Ishikawa (cell line): Measurements from ENCODE around the gene PARD3.

Experiments used
- CEBPB ChIP-seq: IDR thresholded peaks from 2 replicates; pipeline ENCODE4 v1.6.1; 2012
- CREB1 ChIP-seq: IDR thresholded peaks from 2 replicates; pipeline ENCODE4 v1.6.1; 2012; ENCODE audit warnings: low read depth
- EGR1 ChIP-seq: IDR thresholded peaks from 2 replicates; pipeline ENCODE4 v1.6.1; 2012
- EP300 ChIP-seq: IDR thresholded peaks from 2 replicates; pipeline ENCODE4 v1.6.1; 2012; ENCODE audit warnings: borderline replicate concordance
- NFIC ChIP-seq: IDR thresholded peaks from 2 replicates; pipeline ENCODE4 v1.6.1; 2012
- RAD21 ChIP-seq: IDR thresholded peaks from 2 replicates; pipeline ENCODE4 v1.6.1; 2012; ENCODE audit warnings: low read depth
- YY1 ChIP-seq: IDR thresholded peaks from 2 replicates; pipeline ENCODE4 v1.6.1; 2012; ENCODE audit warnings: low read depth
- TF ChIP-seq, protein P1 (sequence below): IDR thresholded peaks from 2 replicates; pipeline ENCODE4 v1.6.1; 2012

DNA sequence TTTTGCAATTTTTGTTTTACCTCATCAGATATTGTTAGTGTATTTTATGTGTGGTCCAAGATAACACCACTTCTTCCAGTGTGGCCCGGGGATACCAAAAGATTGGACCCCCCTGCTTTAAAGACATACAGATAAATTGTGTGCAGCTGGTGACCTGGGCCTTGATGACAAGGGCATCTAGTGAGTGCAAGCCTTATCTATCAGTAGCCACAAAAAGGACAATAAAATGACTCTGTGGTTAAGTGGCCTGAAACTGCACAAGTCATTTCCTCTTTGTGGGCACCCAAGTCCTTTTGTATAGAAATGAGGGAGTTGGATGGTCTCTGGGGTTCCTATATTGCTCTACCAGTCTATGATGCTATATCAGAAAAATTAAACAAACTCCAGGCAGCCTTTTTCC lies 98.1 kb downstream of the PARD3 start:
- no peak for TF ChIP-seq NFIC
- TF ChIP-seq CREB1: no peak
- no peak for TF ChIP-seq EP300
- TF ChIP-seq EGR1: no peak
- TF ChIP-seq, protein P1, sequence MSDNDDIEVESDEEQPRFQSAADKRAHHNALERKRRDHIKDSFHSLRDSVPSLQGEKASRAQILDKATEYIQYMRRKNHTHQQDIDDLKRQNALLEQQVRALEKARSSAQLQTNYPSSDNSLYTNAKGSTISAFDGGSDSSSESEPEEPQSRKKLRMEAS: no peak
- no peak for TF ChIP-seq RAD21
- no peak for TF ChIP-seq CEBPB
- no peak for TF ChIP-seq YY1
